ENCODE data around the gene DNMT3L.
"Not testable (repeated sequence)": the region's sequence is repeated elsewhere in the genome, so short reads cannot be mapped to it uniquely, and the experiment has no call there.

Gene DNMT3L

DNA sequence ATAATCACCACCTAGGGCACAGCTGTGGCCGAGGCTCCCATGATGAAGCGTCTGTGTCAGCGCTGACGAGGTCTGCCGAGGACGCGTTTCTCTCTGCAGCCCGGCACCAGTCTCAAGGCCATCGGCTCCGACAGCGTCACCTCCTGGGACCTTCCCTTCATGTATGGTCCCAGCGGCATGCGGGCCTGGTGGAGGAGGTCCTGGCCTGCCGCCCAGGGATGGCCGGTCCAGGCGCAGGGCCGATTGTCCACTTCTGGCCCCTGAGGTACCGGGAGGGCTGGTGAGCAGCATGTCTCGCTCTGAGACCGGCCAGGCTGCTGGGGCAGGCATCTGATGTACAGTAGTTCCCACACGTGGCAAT, 64.6 kb downstream of the DNMT3L start:
- DNase-seq (ENCODE audit: low read depth, low spot score) = not testable (repeated sequence)
